GM21825 (cell line): ENCODE results near the gene HMX3.
"Not testable (repeated sequence)": the region's sequence is repeated elsewhere in the genome, so short reads cannot be mapped to it uniquely, and the experiment has no call there.

Source experiments
- ATAC-seq: cut with Tn5 transposase; IDR thresholded peaks from one replicate; pipeline ENCODE4 v1.9.1; 2021; ENCODE audit warnings: mild to moderate bottlenecking, moderate library complexity; ENCODE audit not compliant: unreplicated experiment

The HMX3 gene

DNA sequence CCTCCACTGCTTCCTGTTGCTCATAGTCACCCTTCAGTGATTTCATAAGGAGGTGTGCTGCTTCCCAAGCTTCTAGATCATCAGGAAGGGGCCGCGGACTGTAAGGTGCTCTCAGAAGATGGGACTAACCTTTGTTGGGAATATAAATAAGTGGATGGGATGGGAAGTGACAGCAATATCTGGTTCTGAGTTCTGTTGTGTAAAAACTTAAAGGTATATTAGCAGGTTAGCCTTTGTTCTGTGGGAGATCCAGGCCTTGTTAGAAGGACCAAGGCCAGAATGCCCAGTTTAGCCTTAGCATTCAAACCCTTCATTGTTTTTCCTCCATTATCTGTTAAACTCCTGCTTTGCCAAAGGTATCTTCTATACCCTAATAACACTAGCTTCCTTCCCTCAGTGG, 30.8 kb downstream of the HMX3 start:
- no peak for ATAC-seq

- ATAC-seq = no peak
Measured at GRCh38 chr10:123170961-123171360, 35.2 kb downstream of the HMX3 start.

- not testable (repeated sequence) for ATAC-seq
Measured at GRCh38 chr10:123171616-123172015, 35.8 kb downstream of the HMX3 start.

DNA sequence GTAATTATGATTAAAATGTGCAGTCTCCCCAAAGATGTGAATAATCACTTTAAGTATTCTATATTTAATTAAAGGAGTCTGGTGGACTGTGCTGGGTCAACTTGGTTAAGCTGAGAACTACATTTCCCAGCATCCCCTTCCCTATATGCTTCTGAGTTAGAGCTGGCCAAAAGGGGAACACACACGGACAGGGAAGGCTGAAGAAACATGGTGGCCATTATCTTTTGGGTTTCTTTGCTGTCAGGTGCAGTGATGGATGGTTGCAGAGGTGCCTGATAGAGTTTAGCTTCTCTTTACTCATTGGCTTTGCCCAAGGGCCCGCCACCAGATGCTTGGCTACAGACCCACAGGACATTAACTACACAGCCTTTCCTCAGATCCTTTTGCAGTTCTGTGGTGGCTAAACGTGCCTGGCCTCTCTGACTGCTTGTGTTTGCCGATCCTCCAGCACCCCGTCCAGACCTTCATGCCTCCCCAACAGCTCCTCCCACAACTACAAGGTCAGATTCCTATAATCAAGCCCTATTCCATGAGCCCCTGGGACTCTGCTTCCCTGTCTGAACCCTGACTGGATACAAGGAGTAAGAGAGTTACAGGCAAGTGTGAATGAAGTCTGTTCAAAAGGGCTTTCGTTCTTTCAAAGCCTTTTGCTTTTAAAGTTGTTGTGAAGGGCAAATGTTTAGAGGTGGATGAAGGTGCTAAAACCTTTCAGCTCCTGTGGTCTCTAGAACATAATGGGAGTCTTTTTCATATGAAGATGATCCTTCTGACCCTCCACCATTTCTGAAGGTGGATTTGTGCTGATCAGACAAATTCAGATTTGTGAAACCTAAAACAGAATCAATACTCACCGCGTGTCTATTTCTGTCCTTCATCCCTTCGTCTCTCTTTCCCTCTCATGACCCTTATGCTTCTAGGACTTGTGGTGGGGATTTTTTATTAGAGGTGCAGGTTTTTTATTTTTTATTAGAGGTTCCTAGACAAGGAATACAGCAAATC, 39.9 kb downstream of the HMX3 start:
- no peak for ATAC-seq

DNA sequence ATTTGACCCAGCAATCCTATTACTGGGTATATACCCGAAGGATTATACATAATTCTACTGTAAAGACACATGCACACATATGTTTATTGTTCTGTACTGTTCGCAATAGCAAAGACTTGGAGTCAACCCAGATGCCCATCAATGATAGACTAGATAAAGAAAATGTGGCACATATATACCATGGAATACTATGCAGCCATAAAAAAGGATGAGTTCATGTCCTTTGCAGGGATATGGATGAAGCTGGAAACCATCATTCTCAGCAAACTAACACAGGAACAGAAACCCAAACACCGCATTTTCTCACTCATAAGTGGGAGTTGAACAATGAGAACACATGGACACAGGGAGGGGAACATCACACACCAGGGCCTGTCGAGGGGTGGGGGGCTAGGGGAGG, 42.6 kb downstream of the HMX3 start:
- ATAC-seq = not testable (repeated sequence)

- no peak for ATAC-seq
Measured at GRCh38 chr10:123180101-123181090, 44.6 kb downstream of the HMX3 start.

DNA sequence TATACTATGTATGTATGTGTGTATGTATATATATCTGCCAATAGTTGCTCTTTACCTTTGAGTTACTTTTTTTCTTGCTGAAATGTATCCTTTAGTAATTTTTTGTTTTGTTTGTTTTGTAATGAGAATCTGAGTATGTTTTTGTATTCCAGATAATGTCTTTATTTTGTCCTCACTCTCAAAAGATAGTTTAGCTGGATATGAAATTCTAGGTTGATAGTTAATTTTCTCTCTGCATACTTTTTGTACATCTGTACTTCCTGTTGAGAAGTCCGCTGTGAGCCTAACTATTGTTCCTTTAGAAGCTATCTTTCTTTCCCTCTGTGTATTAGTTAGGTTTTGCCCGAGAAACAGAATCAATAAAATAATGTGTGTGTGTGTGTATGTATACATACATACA, 48.0 kb downstream of the HMX3 start:
- no peak for ATAC-seq

- no peak for ATAC-seq
Measured at GRCh38 chr10:123187781-123188180, 52.0 kb downstream of the HMX3 start.
